MG63 (cell line): ENCODE data around the gene MT1HL1. TPM values are rescaled to one million over a fixed set of nuclear protein-coding genes. Genes with fewer than 3 reads are reported as not detected.

Experiments used
- total RNA-seq: library from RNA; depleted of rRNA; stranded (reverse); fragments of >200 nt; shearing (Covaris generic); gene quantifications from 2 replicates; pipeline ENCODE4 v1.2.3, GENCODE V29; 2014; ENCODE audit warnings: low replicate concordance; rRNA removed

MT1HL1 gene
- total RNA-seq, 1 experiment from 2014 or later, result not detected

Other genes with a start within 250 kb of the MT1HL1 start
- 8.7 and 9.5 TPM in 2 replicates for gene MTR, start 209.1 kb downstream of the MT1HL1 start, total RNA-seq
- gene RYR2, start 37.7 kb upstream of the MT1HL1 start, total RNA-seq, result 0.12 and 0.26 TPM in 2 replicates